IMR-90 (cell line): Measurements from ENCODE around the gene SDCCAG8. TPM values are rescaled to one million over a fixed set of nuclear protein-coding genes. Genes with fewer than 3 reads are reported as not detected.

Experiments used
- ATAC-seq: fragments of 200-7000 bp; cut with Tn5 transposase; 2 replicates; pipeline ENCODE4 v1.9.1; 2020; ENCODE audit warnings: low read depth, mild to moderate bottlenecking, moderate library complexity
- BruUV-seq: library from RNA; stranded (reverse); fragments of 400-500 nt; replicated peaks from 2 replicates; lab custom pipeline; 2021; lab: Mats Ljungman, UMichigan
- CTCF ChIA-PET: fragments of 300-600 bp; formaldehyde crosslinking; extraction: SDS; loops from one replicate; lab custom pipeline; 2021; ENCODE audit warnings: antibody characterized with exemption; lab: Yijun Ruan, JAX
- POLR2A ChIA-PET: fragments of 300-600 bp; sonication (Branson Sonifier 250); formaldehyde crosslinking; loops from one replicate; lab custom pipeline; 2022; ENCODE audit warnings: antibody characterized with exemption; ENCODE audit not compliant: unreplicated experiment; lab: Charles Lee
- DNase-seq: peaks from one replicate; pipeline ENCODE4 v3.0.0; 2013
- H2AFZ ChIP-seq: replicated peaks from 2 replicates; pipeline ENCODE3; 2013; ENCODE audit warnings: low read length, mild to moderate bottlenecking; ENCODE audit not compliant: poor library complexity
- H2AK5ac ChIP-seq: 2 replicates; pipeline ENCODE4 v1.6.1; 2013; ENCODE audit warnings: low read depth, low read length, inconsistent platforms
- H2AK9ac ChIP-seq: replicated peaks from 2 replicates; pipeline ENCODE3; 2013; ENCODE audit warnings: mild to moderate bottlenecking, low read depth, low read length, moderate library complexity; ENCODE audit not compliant: poor library complexity
- H2BK120ac ChIP-seq: 2 replicates; pipeline ENCODE4 v1.6.1; 2013; ENCODE audit warnings: low read depth, low read length, inconsistent platforms
- H2BK15ac ChIP-seq: 3 replicates; pipeline ENCODE4 v1.6.1; 2013; ENCODE audit warnings: low read depth, low read length, inconsistent platforms
- H2BK20ac ChIP-seq: 2 replicates; pipeline ENCODE4 v1.6.1; 2013; ENCODE audit warnings: low read depth, mild to moderate bottlenecking, inconsistent platforms, low read length, moderate library complexity
- H2BK5ac ChIP-seq: 2 replicates; pipeline ENCODE4 v1.6.1; 2013; ENCODE audit warnings: mild to moderate bottlenecking, low read depth, low read length, inconsistent platforms; ENCODE audit not compliant: poor library complexity, severe bottlenecking
- H3K14ac ChIP-seq: replicated peaks from 2 replicates; pipeline ENCODE4 v1.6.1; 2013; ENCODE audit warnings: low read depth, low read length, inconsistent platforms
- H3K18ac ChIP-seq: 2 replicates; pipeline ENCODE4 v1.6.1; 2013; ENCODE audit warnings: low read depth, low read length, control low read depth
- H3K23ac ChIP-seq: 2 replicates; pipeline ENCODE4 v1.6.1; 2013; ENCODE audit warnings: low read depth, low read length, inconsistent platforms
- H3K27ac ChIP-seq: 2 replicates; pipeline ENCODE4 v1.5.1; 2013; ENCODE audit warnings: mild to moderate bottlenecking, control low read depth, low read length; ENCODE audit not compliant: insufficient read depth
- H3K27me3 ChIP-seq: 2 replicates; pipeline ENCODE4 v1.6.1; 2013; ENCODE audit warnings: low read length; ENCODE audit not compliant: control insufficient read depth, insufficient read depth
- H3K36me3 ChIP-seq: 2 replicates; pipeline ENCODE4 v1.6.1; 2013; ENCODE audit warnings: low read length, mixed read lengths; ENCODE audit not compliant: control insufficient read depth, insufficient read depth
- H3K4ac ChIP-seq: 2 replicates; pipeline ENCODE4 v1.6.1; 2013; ENCODE audit warnings: low read depth, low read length, inconsistent platforms
- H3K4me1 ChIP-seq: 2 replicates; pipeline ENCODE4 v1.6.1; 2013; ENCODE audit warnings: low read length, mixed read lengths; ENCODE audit not compliant: control insufficient read depth, insufficient read depth
- H3K4me2 ChIP-seq: 2 replicates; pipeline ENCODE4 v1.6.1; 2013; ENCODE audit warnings: low read depth, mild to moderate bottlenecking, control low read depth, low read length, moderate library complexity
- H3K4me3 ChIP-seq: 2 replicates; pipeline ENCODE4 v1.5.1; 2013; ENCODE audit warnings: low read depth, mild to moderate bottlenecking, control low read depth, low read length, moderate library complexity; ENCODE audit not compliant: insufficient read depth
- H3K56ac ChIP-seq: 2 replicates; pipeline ENCODE4 v1.6.1; 2013; ENCODE audit warnings: low read length, inconsistent platforms; ENCODE audit not compliant: insufficient read depth; ENCODE audit errors: extremely low read depth
- H3K79me1 ChIP-seq, 2 experiments: 2 replicates each; pipeline ENCODE4 v1.6.1; 2013; ENCODE audit warnings: low read length in 2 of 2, inconsistent platforms in 1 of 2, low read depth in 1 of 2
- H3K9ac ChIP-seq: 2 replicates; pipeline ENCODE4 v1.6.1; 2013; ENCODE audit warnings: low read depth, low read length, control low read depth
- H3K9me1 ChIP-seq: 2 replicates; pipeline ENCODE4 v1.6.1; 2013; ENCODE audit warnings: low read length, inconsistent platforms; ENCODE audit not compliant: insufficient read depth
- H3K9me3 ChIP-seq: 2 replicates; pipeline ENCODE4 v1.6.1; 2013; ENCODE audit warnings: low read length; ENCODE audit not compliant: control insufficient read depth, insufficient read depth
- H4K20me1 ChIP-seq: 2 replicates; pipeline ENCODE4 v1.6.1; 2013; ENCODE audit warnings: low read length, inconsistent platforms; ENCODE audit not compliant: insufficient read depth
- H4K5ac ChIP-seq: 2 replicates; pipeline ENCODE4 v1.6.1; 2013; ENCODE audit warnings: mild to moderate bottlenecking, low read depth, low read length, control low read depth
- H4K8ac ChIP-seq, 2 experiments: 2 replicates each; pipeline ENCODE4 v1.6.1; 2013; ENCODE audit warnings: low read depth in 2 of 2, low read length in 2 of 2, control low read depth in 1 of 2, inconsistent platforms in 1 of 2
- H4K91ac ChIP-seq: 2 replicates; pipeline ENCODE4 v1.6.1; 2013; ENCODE audit warnings: low read depth, low read length, inconsistent platforms; ENCODE audit not compliant: insufficient read depth
- BHLHE40 ChIP-seq: fragments of 150-350 bp; IDR thresholded peaks from 2 replicates; pipeline ENCODE4 v1.6.1; 2016; ENCODE audit warnings: mild to moderate bottlenecking, low read depth, low read length
- CHD1 ChIP-seq: IDR thresholded peaks from 2 replicates; pipeline ENCODE4 v1.6.1; 2012; ENCODE audit warnings: low read depth, low read length, improper control_type of control experiment
- CTCF ChIP-seq: conservative IDR thresholded peaks from 2 replicates; pipeline ENCODE4 v1.5.1; 2012; ENCODE audit warnings: mild to moderate bottlenecking, low read depth, low read length, improper control_type of control experiment
- MAFK ChIP-seq: IDR thresholded peaks from 2 replicates; pipeline ENCODE4 v1.6.1; 2012; ENCODE audit warnings: low read depth, low read length, improper control_type of control experiment
- MAZ ChIP-seq: IDR thresholded peaks from 2 replicates; pipeline ENCODE4 v1.6.1; 2012; ENCODE audit warnings: low read depth, mild to moderate bottlenecking, low read length, improper control_type of control experiment, moderate library complexity, borderline replicate concordance
- MXI1 ChIP-seq: IDR thresholded peaks from 2 replicates; pipeline ENCODE4 v1.6.1; 2012; ENCODE audit warnings: low read depth, mild to moderate bottlenecking, low read length, moderate library complexity, borderline replicate concordance
- RAD21 ChIP-seq: IDR thresholded peaks from 2 replicates; pipeline ENCODE4 v1.6.1; 2012; ENCODE audit warnings: low read length, improper control_type of control experiment
- WGBS, 2 experiments: methylation state at CpG; one replicate each; pipeline versions ENCODE4 v1.1.5 to v1.1.7; 2013; ENCODE audit warnings: missing lambda C conversion rate in 2 of 2; ENCODE audit not compliant: insufficient read length in 1 of 2; ENCODE audit errors: extremely low coverage in 2 of 2; 5-methylcytosine and 5-hydroxymethylcytosine counted together
- dilution Hi-C: fragments of 300-500 bp; cut with HindIII; formaldehyde crosslinking; loops from one replicate; pipeline ENCODE4 v1.14.3; 2018; ENCODE audit warnings: low sequenced_read_pairs; ENCODE audit not compliant: unreplicated experiment
- in situ Hi-C: fragments of 300-500 bp; cut with MboI; formaldehyde crosslinking; loops from 3 replicates; pipeline ENCODE4 v1.14.3; 2019; ENCODE audit warnings: low sequenced_read_pairs, inconsistent platforms, mixed read lengths
- intact Hi-C: fragments of 100-400 bp; cut with micrococcal nuclease; formaldehyde crosslinking; loops from 2 replicates; pipeline ENCODE4 v1.10.0; 2022
- polyA plus RNA-seq, 3 experiments: library from polyadenylated mRNA; depleted of rRNA; stranded (reverse); fragments of >200 nt; gene quantifications; 2 replicates each; pipeline ENCODE4 v1.2.3, GENCODE V29; 2012; ENCODE audit warnings: low replicate concordance in 1 of 3
- total RNA-seq: library from RNA; depleted of rRNA; stranded (reverse); fragments of >200 nt; gene quantifications from 2 replicates; pipeline ENCODE4 v1.2.3, GENCODE V29; 2012

The SDCCAG8 gene
- total and polyA plus RNA-seq, 2 of the 4 experiments (the other 2 are of a cell fraction) = 25.2 to 46.8 TPM

- Histone ChIP-seq H3K4me2 (peak overlapping the region; percentile 100), H2BK5ac (peak overlapping the region; percentile 92), H3K27ac (peak overlapping the region; percentile 89), H2AK5ac (peak overlapping the region; percentile 83), H2BK15ac (peak overlapping the region; percentile 40; the same call in 1 of the 3 replicates), H3K79me1 (peaks cover 0 to 6% of the 10 kb centered on the region in 2 experiments; a peak in 3 of 4 replicates), H2BK120ac (peak overlapping the region; percentile 51), H3K18ac (peak overlapping the region; percentile 89), H3K14ac (peak overlapping the region; percentile 84), H3K4me3 (peak overlapping the region; percentile 86), H4K91ac (peak overlapping the region; percentile 79), H3K56ac (peak overlapping the region; percentile 91), H3K23ac (peak overlapping the region; percentile 98), H4K5ac (peak overlapping the region; percentile 26; the same call in 1 of the 2 replicates), H3K4me1 (peaks cover 3% of the 10 kb centered on the region), H3K4ac (peak overlapping the region; percentile 92), H4K20me1 (peaks cover 23% of the 10 kb centered on the region), H3K9me1 (no peaks in the 10 kb centered on the region), H2AK9ac (peak overlapping the region; percentile 97), H2AFZ (peak overlapping the region; percentile 95), H4K8ac (peak overlapping the region; percentile 64 to 77; a peak in 3 of 4 replicates), H3K27me3 (no peaks in the 10 kb centered on the region), H2BK20ac (no peak overlapping the region), H3K9me3 (no peaks in the 10 kb centered on the region), H3K9ac (peak overlapping the region; percentile 84), H3K36me3 (no peaks in the 10 kb centered on the region)
- in situ Hi-C loops = no loop called here
- peak; percentile 48 for DNase-seq
- dilution Hi-C loops = no loop called here
- intact Hi-C loops = loop anchor here (5.0 kb wide), 3 partner anchors 37 to 73 kb away; no protein-coding TSS in a partner anchor
- 0% methylated on average over 3 of the region's 50 CpGs; no CpG with 5 or more reads in 1 of the 2 experiments for WGBS, 2 experiments
- ATAC-seq = peak; percentile 9
- no TSS peak for BruUV-seq
- ChIA-PET POLR2A (no interaction called here), CTCF (no interaction called here)
- no peak for TF ChIP-seq MAFK
- no peak for TF ChIP-seq CTCF
- no peak for TF ChIP-seq CHD1
- no peak for TF ChIP-seq BHLHE40
- no peak for TF ChIP-seq RAD21
- TF ChIP-seq MXI1 = peak; percentile 65
- TF ChIP-seq MAZ = 0 out of 2 replicates have a peak, but pooled peaks have one; percentile 21
Observed at GRCh38 chr1:243254233-243254926, 1.5 kb upstream of the SDCCAG8 start.
